Body of pancreas (tissue), 4 donors: ENCODE measurements around the gene KCNT2.

Source experiments
- POLR2A ChIP-seq, 3 donors: fragments of 450-650 bp; IDR thresholded peaks; one replicate each; pipeline ENCODE4 v1.6.1; 2016; ENCODE audit warnings: antibody characterized with exemption in 3 of 3, mild to moderate bottlenecking in 2 of 3
- TF ChIP-seq, protein P1 (sequence below), 7 experiments: fragments of 450-650 bp in 4 of 7; fragments of 200-600 bp in 3 of 7; sonication (generic) in 3 of 7; IDR thresholded peaks; one replicate each; pipeline ENCODE4 v1.5.1; 2016 to 2019; ENCODE audit warnings: antibody characterized with exemption in 7 of 7

DNA sequence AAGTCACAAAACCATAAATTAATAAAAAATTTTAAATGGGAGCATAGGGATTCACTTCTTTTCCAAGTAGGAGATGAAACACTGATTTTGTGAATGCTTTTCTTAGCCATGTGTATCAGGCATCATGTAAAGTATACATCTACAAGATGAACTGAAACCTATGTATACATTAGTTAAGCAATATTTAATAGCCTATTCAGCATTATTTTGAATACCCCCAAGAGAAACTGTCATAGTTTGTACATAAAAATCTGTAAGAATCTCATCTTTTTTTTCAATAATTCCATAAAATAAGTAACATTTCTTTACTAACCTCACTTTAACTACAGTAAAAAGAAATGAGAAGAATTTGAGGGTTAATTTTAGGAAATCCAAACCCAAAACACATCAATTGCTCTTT, 348.0 kb downstream of the KCNT2 start:
- no peak for TF ChIP-seq POLR2A (IDR thresholded peaks at IDR 0.05)
- TF ChIP-seq, protein P1, sequence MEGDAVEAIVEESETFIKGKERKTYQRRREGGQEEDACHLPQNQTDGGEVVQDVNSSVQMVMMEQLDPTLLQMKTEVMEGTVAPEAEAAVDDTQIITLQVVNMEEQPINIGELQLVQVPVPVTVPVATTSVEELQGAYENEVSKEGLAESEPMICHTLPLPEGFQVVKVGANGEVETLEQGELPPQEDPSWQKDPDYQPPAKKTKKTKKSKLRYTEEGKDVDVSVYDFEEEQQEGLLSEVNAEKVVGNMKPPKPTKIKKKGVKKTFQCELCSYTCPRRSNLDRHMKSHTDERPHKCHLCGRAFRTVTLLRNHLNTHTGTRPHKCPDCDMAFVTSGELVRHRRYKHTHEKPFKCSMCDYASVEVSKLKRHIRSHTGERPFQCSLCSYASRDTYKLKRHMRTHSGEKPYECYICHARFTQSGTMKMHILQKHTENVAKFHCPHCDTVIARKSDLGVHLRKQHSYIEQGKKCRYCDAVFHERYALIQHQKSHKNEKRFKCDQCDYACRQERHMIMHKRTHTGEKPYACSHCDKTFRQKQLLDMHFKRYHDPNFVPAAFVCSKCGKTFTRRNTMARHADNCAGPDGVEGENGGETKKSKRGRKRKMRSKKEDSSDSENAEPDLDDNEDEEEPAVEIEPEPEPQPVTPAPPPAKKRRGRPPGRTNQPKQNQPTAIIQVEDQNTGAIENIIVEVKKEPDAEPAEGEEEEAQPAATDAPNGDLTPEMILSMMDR (IDR thresholded peaks at IDR 0.05), result no peak
